K562 (cell line): ENCODE results near the gene SACM1L. TPM values are rescaled to one million over a fixed set of nuclear protein-coding genes. Genes with fewer than 3 reads are reported as not detected.
"Not testable (repeated sequence)": the region's sequence is repeated elsewhere in the genome, so short reads cannot be mapped to it uniquely, and the experiment has no call there.

Experiments
- ATAC-seq: fragments of 200-7000 bp; cut with Tn5 transposase; 3 replicates; pipeline ENCODE4 v1.9.1; 2020; ENCODE audit warnings: moderate library complexity
- BruUV-seq: library from RNA; stranded (reverse); fragments of 400-500 nt; replicated peaks from 2 replicates; lab custom pipeline; 2021; lab: Mats Ljungman, UMichigan
- CTCF ChIA-PET: fragments of 300-600 bp; formaldehyde crosslinking; extraction: SDS; loops from one replicate; lab custom pipeline; 2021; ENCODE audit warnings: low intra/inter-chr PET ratio; lab: Yijun Ruan, JAX
- POLR2A ChIA-PET: fragments of 300-600, 350-650 bp; sonication (Branson Sonifier 250); formaldehyde crosslinking; extraction: SDS; loops from one replicate; lab custom pipeline; 2021; ENCODE audit warnings: antibody characterized with exemption, inconsistent platforms; lab: Yijun Ruan, JAX
- DNase-seq, 4 experiments: peaks; one replicate each; pipeline versions ENCODE4 v3.0.0 to v3.0.0-alpha.2; 2011 to 2018; ENCODE audit warnings: low spot score in 3 of 4, mixed read lengths in 3 of 4; ENCODE audit errors: extremely low read depth in 1 of 4
- FAIRE-seq: peaks from 2 replicates; lab custom pipeline; 2011; peaks lifted over from hg19 to GRCh38; lab: Jason Lieb, UNC
- H2AFZ ChIP-seq: 2 replicates; pipeline ENCODE4 v1.6.0; 2011; ENCODE audit warnings: low read depth, low read length, control low read depth, inconsistent platforms
- H3K27ac ChIP-seq: fragments of 200-600 bp; 3 replicates; pipeline ENCODE4 v1.8.0; 2011; ENCODE audit warnings: low read depth, mild to moderate bottlenecking, control low read depth, inconsistent platforms, low read length, moderate library complexity, mixed read lengths; ENCODE audit errors: extremely low read depth
- H3K27me3 ChIP-seq, 2 experiments: fragments of 300-600 bp in 1 of 2; 2 replicates in 1 of 2; 3 replicates in 1 of 2; pipeline versions ENCODE4 v1.6.0 to v1.8.0; 2011; ENCODE audit warnings: inconsistent platforms in 2 of 2, low read length in 2 of 2, mild to moderate bottlenecking in 1 of 2, mixed read lengths in 1 of 2, moderate library complexity in 1 of 2; ENCODE audit not compliant: control insufficient read depth in 2 of 2, insufficient read depth in 2 of 2
- H3K36me3 ChIP-seq: fragments of 300-600 bp; 3 replicates; pipeline ENCODE4 v1.8.0; 2011; ENCODE audit warnings: mild to moderate bottlenecking, low read length, inconsistent platforms; ENCODE audit not compliant: control insufficient read depth, insufficient read depth
- H3K4me1 ChIP-seq, 2 experiments: fragments of 200-600 bp in 1 of 2; replicated peaks in 1 of 2; 2 replicates in 1 of 2; 3 replicates in 1 of 2; pipeline versions ENCODE4 v1.5.1 to v1.8.0; 2011; ENCODE audit warnings: inconsistent platforms in 2 of 2, low read length in 2 of 2, mild to moderate bottlenecking in 1 of 2, mixed read lengths in 1 of 2, moderate library complexity in 1 of 2; ENCODE audit not compliant: control insufficient read depth in 2 of 2, insufficient read depth in 2 of 2
- H3K4me2 ChIP-seq: 2 replicates; pipeline ENCODE4 v1.6.1; 2011; ENCODE audit warnings: low read length, control low read depth, inconsistent platforms, mixed read lengths; ENCODE audit not compliant: insufficient read depth
- H3K4me3 ChIP-seq: fragments of 200-600 bp; sonication (generic), shearing (Covaris generic); 2 replicates; pipeline ENCODE4 v1.5.1; 2016; ENCODE audit warnings: control low read depth, inconsistent platforms
- H3K79me2 ChIP-seq: fragments of 200-600 bp; 3 replicates; pipeline ENCODE4 v1.8.0; 2011; ENCODE audit warnings: low read length, inconsistent platforms; ENCODE audit not compliant: control insufficient read depth, insufficient read depth
- H3K9ac ChIP-seq, 2 experiments: 2 replicates each; pipeline versions ENCODE4 v1.6.0 to v1.6.1; 2011; ENCODE audit warnings: low read depth in 2 of 2, low read length in 2 of 2, control low read depth in 1 of 2, inconsistent platforms in 1 of 2, mild to moderate bottlenecking in 1 of 2, mixed read lengths in 1 of 2; ENCODE audit not compliant: insufficient read depth in 1 of 2
- H3K9me1 ChIP-seq: one replicate; pipeline ENCODE4 v1.6.0; 2011; ENCODE audit warnings: inconsistent platforms, mild to moderate bottlenecking, low read length, moderate library complexity; ENCODE audit not compliant: control insufficient read depth, insufficient read depth
- H3K9me3 ChIP-seq: replicated peaks from 2 replicates; pipeline ENCODE4 v1.5.1; 2011; ENCODE audit warnings: low read depth, low read length, inconsistent platforms; ENCODE audit not compliant: control insufficient read depth, insufficient read depth
- H4K20me1 ChIP-seq: replicated peaks from 2 replicates; pipeline ENCODE4 v1.6.1; 2011; ENCODE audit warnings: low read length, inconsistent platforms, mixed read lengths; ENCODE audit not compliant: control insufficient read depth, insufficient read depth
- CXXC5 ChIP-seq: fragments of 250-450 bp; sonication (Bioruptor Pico); IDR thresholded peaks from 2 replicates; pipeline ENCODE4 v1.8.0; 2022; ENCODE audit warnings: inconsistent platforms, mild to moderate bottlenecking, moderate library complexity
- DDX20 ChIP-seq: fragments of 450-650 bp; IDR thresholded peaks from 2 replicates; pipeline ENCODE4 v1.6.1; 2016; ENCODE audit warnings: missing genetic modification characterization, low read depth, mild to moderate bottlenecking, missing compliant biosample characterization, moderate library complexity
- DMBX1 ChIP-seq: fragments of 250-450 bp; sonication (Bioruptor Pico); IDR thresholded peaks from 2 replicates; pipeline ENCODE4 v1.8.0; 2022; ENCODE audit warnings: inconsistent platforms, mild to moderate bottlenecking, moderate library complexity, borderline replicate concordance
- HINFP ChIP-seq: fragments of 450-650 bp; conservative IDR thresholded peaks from 2 replicates; pipeline ENCODE4 v1.6.1; 2016; ENCODE audit warnings: missing genetic modification characterization, low read depth, mild to moderate bottlenecking, control low read depth, missing compliant biosample characterization
- ID3 ChIP-seq, 2 experiments: fragments of 250-450 bp in 1 of 2; fragments of 450-650 bp in 1 of 2; sonication (Bioruptor Pico) in 1 of 2; IDR thresholded peaks; 2 replicates each; pipeline versions ENCODE4 v1.6.1 to v1.8.0; 2016 to 2021; ENCODE audit warnings: mild to moderate bottlenecking in 2 of 2, moderate library complexity in 2 of 2, missing compliant biosample characterization in 1 of 2, missing genetic modification characterization in 1 of 2
- SMAD4 ChIP-seq: fragments of 250-450 bp; sonication (Bioruptor Pico); conservative IDR thresholded peaks from 2 replicates; pipeline ENCODE4 v1.8.0; 2021; ENCODE audit warnings: inconsistent platforms, mild to moderate bottlenecking, moderate library complexity
- THRB ChIP-seq: fragments of 450-650 bp; formaldehyde crosslinking; conservative IDR thresholded peaks from 2 replicates; pipeline ENCODE4 v1.4.0; 2022; ENCODE audit warnings: mild to moderate bottlenecking, missing genetic modification characterization
- ZBTB9 ChIP-seq: fragments of 450-650 bp; formaldehyde crosslinking; IDR thresholded peaks from 2 replicates; pipeline ENCODE4 v1.4.0; 2020; ENCODE audit warnings: mild to moderate bottlenecking, moderate library complexity
- ZNF239 ChIP-seq: fragments of 250-450 bp; sonication (Bioruptor Pico); IDR thresholded peaks from 2 replicates; pipeline ENCODE4 v1.4.0; 2020; ENCODE audit warnings: mild to moderate bottlenecking
- ZNF311 ChIP-seq: fragments of 250-450 bp; sonication (Bioruptor Pico); IDR thresholded peaks from 2 replicates; pipeline ENCODE4 v1.4.0; 2020; ENCODE audit warnings: mild to moderate bottlenecking, moderate library complexity
- ZNF41 ChIP-seq: fragments of 250-450 bp; sonication (Bioruptor Pico); conservative IDR thresholded peaks from 2 replicates; pipeline ENCODE4 v1.4.0; 2020; ENCODE audit warnings: mild to moderate bottlenecking
- ZNF592 ChIP-seq: fragments of 450-650 bp; IDR thresholded peaks from 2 replicates; pipeline ENCODE4 v1.6.1; 2017; ENCODE audit warnings: antibody characterized with exemption, mild to moderate bottlenecking
- WGBS: fragments of 100-300 bp; shearing (Covaris generic); methylation state at CpG from one replicate; pipeline ENCODE4 v1.1.6; 2016; ENCODE audit warnings: low coverage, mixed read lengths; ENCODE audit not compliant: insufficient coverage; ENCODE audit errors: missing lambda C conversion rate; 5-methylcytosine and 5-hydroxymethylcytosine counted together
- in situ Hi-C: fragments of 300-500 bp; cut with MboI; formaldehyde crosslinking; loops from 4 replicates; pipeline ENCODE4 v1.15.0; 2018; ENCODE audit warnings: inconsistent platforms, mixed read lengths
- intact Hi-C: fragments of 100-400 bp; cut with micrococcal nuclease; formaldehyde crosslinking; loops from 2 replicates; pipeline ENCODE4 v1.14.2; 2022
- polyA plus RNA-seq, 8 experiments: library from polyadenylated mRNA; depleted of rRNA in 4 of 8; stranded (reverse) in 5 of 8; unstranded in 3 of 8; fragments of >200 nt; fragmentation: Nextera tagmentation in 2 of 8; fragmentation: Illumina TruSeq in 1 of 8; extraction: Ambion mirVana in 2 of 8; extraction: Trizol in 1 of 8; gene quantifications; 2 replicates each; pipeline versions ENCODE4 v1.2.1 to v1.2.3, GENCODE V29; 2011 to 2014; ENCODE audit warnings: inconsistent platforms in 1 of 8, missing spikeins in 1 of 8
- total RNA-seq, 7 experiments: library from RNA; depleted of rRNA in 6 of 7; stranded (reverse); fragments of >200 nt in 6 of 7; fragmentation: Illumina TruSeq in 2 of 7; extraction: Trizol in 2 of 7; gene quantifications; 2 replicates each; pipeline versions ENCODE4 v1.2.1 to v1.2.3, GENCODE V29; 2011 to 2021; ENCODE audit warnings: low replicate concordance in 1 of 7

Gene SACM1L
- total and polyA plus RNA-seq, 9 of the 15 experiments (the other 6 are each of a cell fraction or from before 2014, with no cell fraction given), result 25.7 to 67.2 (median 40.3) TPM

GRCh38 chr3:45685722-45686121, 3.5 kb upstream of the SACM1L start:
- CTCF ChIA-PET; H4K20me1 ChIP-seq; H3K9ac ChIP-seq; H3K9me1 ChIP-seq; H3K27me3 ChIP-seq; in situ Hi-C loops; H3K27ac ChIP-seq; BruUV-seq; ATAC-seq; H2AFZ ChIP-seq; DNase-seq; H3K4me3 ChIP-seq; H3K9me3 ChIP-seq; H3K4me2 ChIP-seq; H3K36me3 ChIP-seq; FAIRE-seq; intact Hi-C loops; POLR2A ChIA-PET; TF ChIP-seq ID3 (CRISPR knock-in tag; IDR thresholded peaks at IDR 0.05): not testable (repeated sequence)
- Histone ChIP-seq H3K4me1 (peaks cover 4 to 12% of the 10 kb centered on the region in 2 experiments; a peak in 4 of 5 replicates), H3K79me2 (peaks cover 15% of the 10 kb centered on the region)
- 8% methylated on average over 4 of the region's 4 CpGs for WGBS
- peak; percentile 69; the same call in 1 of the 2 replicates for TF ChIP-seq SMAD4 (CRISPR knock-in tag)
- peak; percentile 85 for TF ChIP-seq DMBX1
- peak; percentile 60; the same call in 1 of the 2 replicates for TF ChIP-seq HINFP (tag)
- 0 out of 2 replicates have a peak, but pooled peaks have one; percentile 44 for TF ChIP-seq THRB (CRISPR knock-in tag)
- peak; percentile 75; the same call in 1 of the 2 replicates for TF ChIP-seq ZNF311
- peak; percentile 45; the same call in 1 of the 2 replicates for TF ChIP-seq ZBTB9 (CRISPR knock-in tag)
- peak; percentile 44 for TF ChIP-seq ZNF239
- peak; percentile 55 for TF ChIP-seq CXXC5 (CRISPR knock-in tag)
- TF ChIP-seq ZNF592, result peak; percentile 92
- peak; percentile 87 for TF ChIP-seq ID3 (tag; IDR thresholded peaks at IDR 0.05)
- TF ChIP-seq DDX20 (tag), result peak; percentile 69; the same call in 1 of the 2 replicates
- TF ChIP-seq ZNF41 (CRISPR knock-in tag), result peak; percentile 59; the same call in 1 of the 2 replicates
